IMR-90 (cell line): ENCODE measurements around the gene USP25. TPM values are rescaled to one million over a fixed set of nuclear protein-coding genes. Genes with fewer than 3 reads are reported as not detected.

ENCODE experiments used
- ATAC-seq: fragments of 200-7000 bp; cut with Tn5 transposase; 2 replicates; pipeline ENCODE4 v1.9.1; 2020; ENCODE audit warnings: low read depth, mild to moderate bottlenecking, moderate library complexity
- BruUV-seq: library from RNA; stranded (reverse); fragments of 400-500 nt; replicated peaks from 2 replicates; lab custom pipeline; 2021; lab: Mats Ljungman, UMichigan
- CTCF ChIA-PET: fragments of 300-600 bp; formaldehyde crosslinking; extraction: SDS; loops from one replicate; lab custom pipeline; 2021; ENCODE audit warnings: antibody characterized with exemption; lab: Yijun Ruan, JAX
- POLR2A ChIA-PET: fragments of 300-600 bp; sonication (Branson Sonifier 250); formaldehyde crosslinking; loops from one replicate; lab custom pipeline; 2022; ENCODE audit warnings: antibody characterized with exemption; ENCODE audit not compliant: unreplicated experiment; lab: Charles Lee
- DNase-seq: peaks from one replicate; pipeline ENCODE4 v3.0.0; 2013
- H2AFZ ChIP-seq: replicated peaks from 2 replicates; pipeline ENCODE3; 2013; ENCODE audit warnings: low read length, mild to moderate bottlenecking; ENCODE audit not compliant: poor library complexity
- H2AK5ac ChIP-seq: 2 replicates; pipeline ENCODE4 v1.6.1; 2013; ENCODE audit warnings: low read depth, low read length, inconsistent platforms
- H2AK9ac ChIP-seq: replicated peaks from 2 replicates; pipeline ENCODE3; 2013; ENCODE audit warnings: mild to moderate bottlenecking, low read depth, low read length, moderate library complexity; ENCODE audit not compliant: poor library complexity
- H2BK120ac ChIP-seq: 2 replicates; pipeline ENCODE4 v1.6.1; 2013; ENCODE audit warnings: low read depth, low read length, inconsistent platforms
- H2BK15ac ChIP-seq: 3 replicates; pipeline ENCODE4 v1.6.1; 2013; ENCODE audit warnings: low read depth, low read length, inconsistent platforms
- H2BK20ac ChIP-seq: 2 replicates; pipeline ENCODE4 v1.6.1; 2013; ENCODE audit warnings: low read depth, mild to moderate bottlenecking, inconsistent platforms, low read length, moderate library complexity
- H2BK5ac ChIP-seq: 2 replicates; pipeline ENCODE4 v1.6.1; 2013; ENCODE audit warnings: mild to moderate bottlenecking, low read depth, low read length, inconsistent platforms; ENCODE audit not compliant: poor library complexity, severe bottlenecking
- H3K14ac ChIP-seq: replicated peaks from 2 replicates; pipeline ENCODE4 v1.6.1; 2013; ENCODE audit warnings: low read depth, low read length, inconsistent platforms
- H3K18ac ChIP-seq: 2 replicates; pipeline ENCODE4 v1.6.1; 2013; ENCODE audit warnings: low read depth, low read length, control low read depth
- H3K23ac ChIP-seq: 2 replicates; pipeline ENCODE4 v1.6.1; 2013; ENCODE audit warnings: low read depth, low read length, inconsistent platforms
- H3K27ac ChIP-seq: 2 replicates; pipeline ENCODE4 v1.5.1; 2013; ENCODE audit warnings: mild to moderate bottlenecking, control low read depth, low read length; ENCODE audit not compliant: insufficient read depth
- H3K27me3 ChIP-seq: 2 replicates; pipeline ENCODE4 v1.6.1; 2013; ENCODE audit warnings: low read length; ENCODE audit not compliant: control insufficient read depth, insufficient read depth
- H3K36me3 ChIP-seq: 2 replicates; pipeline ENCODE4 v1.6.1; 2013; ENCODE audit warnings: low read length, mixed read lengths; ENCODE audit not compliant: control insufficient read depth, insufficient read depth
- H3K4ac ChIP-seq: 2 replicates; pipeline ENCODE4 v1.6.1; 2013; ENCODE audit warnings: low read depth, low read length, inconsistent platforms
- H3K4me1 ChIP-seq: 2 replicates; pipeline ENCODE4 v1.6.1; 2013; ENCODE audit warnings: low read length, mixed read lengths; ENCODE audit not compliant: control insufficient read depth, insufficient read depth
- H3K4me2 ChIP-seq: 2 replicates; pipeline ENCODE4 v1.6.1; 2013; ENCODE audit warnings: low read depth, mild to moderate bottlenecking, control low read depth, low read length, moderate library complexity
- H3K4me3 ChIP-seq: 2 replicates; pipeline ENCODE4 v1.5.1; 2013; ENCODE audit warnings: low read depth, mild to moderate bottlenecking, control low read depth, low read length, moderate library complexity; ENCODE audit not compliant: insufficient read depth
- H3K56ac ChIP-seq: 2 replicates; pipeline ENCODE4 v1.6.1; 2013; ENCODE audit warnings: low read length, inconsistent platforms; ENCODE audit not compliant: insufficient read depth; ENCODE audit errors: extremely low read depth
- H3K79me1 ChIP-seq, 2 experiments: 2 replicates each; pipeline ENCODE4 v1.6.1; 2013; ENCODE audit warnings: low read length in 2 of 2, inconsistent platforms in 1 of 2, low read depth in 1 of 2
- H3K9ac ChIP-seq: 2 replicates; pipeline ENCODE4 v1.6.1; 2013; ENCODE audit warnings: low read depth, low read length, control low read depth
- H3K9me1 ChIP-seq: 2 replicates; pipeline ENCODE4 v1.6.1; 2013; ENCODE audit warnings: low read length, inconsistent platforms; ENCODE audit not compliant: insufficient read depth
- H3K9me3 ChIP-seq: 2 replicates; pipeline ENCODE4 v1.6.1; 2013; ENCODE audit warnings: low read length; ENCODE audit not compliant: control insufficient read depth, insufficient read depth
- H4K20me1 ChIP-seq: 2 replicates; pipeline ENCODE4 v1.6.1; 2013; ENCODE audit warnings: low read length, inconsistent platforms; ENCODE audit not compliant: insufficient read depth
- H4K5ac ChIP-seq: 2 replicates; pipeline ENCODE4 v1.6.1; 2013; ENCODE audit warnings: mild to moderate bottlenecking, low read depth, low read length, control low read depth
- H4K8ac ChIP-seq, 2 experiments: 2 replicates each; pipeline ENCODE4 v1.6.1; 2013; ENCODE audit warnings: low read depth in 2 of 2, low read length in 2 of 2, control low read depth in 1 of 2, inconsistent platforms in 1 of 2
- H4K91ac ChIP-seq: 2 replicates; pipeline ENCODE4 v1.6.1; 2013; ENCODE audit warnings: low read depth, low read length, inconsistent platforms; ENCODE audit not compliant: insufficient read depth
- BHLHE40 ChIP-seq: fragments of 150-350 bp; IDR thresholded peaks from 2 replicates; pipeline ENCODE4 v1.6.1; 2016; ENCODE audit warnings: mild to moderate bottlenecking, low read depth, low read length
- FOS ChIP-seq: fragments of 150-350 bp; IDR thresholded peaks from 2 replicates; pipeline ENCODE4 v1.6.1; 2016; ENCODE audit warnings: low read depth, low read length
- MAZ ChIP-seq: IDR thresholded peaks from 2 replicates; pipeline ENCODE4 v1.6.1; 2012; ENCODE audit warnings: low read depth, mild to moderate bottlenecking, low read length, improper control_type of control experiment, moderate library complexity, borderline replicate concordance
- POLR2A ChIP-seq: IDR thresholded peaks from 2 replicates; pipeline ENCODE4 v1.6.1; 2012; ENCODE audit warnings: mild to moderate bottlenecking, low read depth, low read length
- WGBS, 2 experiments: methylation state at CpG; one replicate each; pipeline versions ENCODE4 v1.1.5 to v1.1.7; 2013; ENCODE audit warnings: missing lambda C conversion rate in 2 of 2; ENCODE audit not compliant: insufficient read length in 1 of 2; ENCODE audit errors: extremely low coverage in 2 of 2; 5-methylcytosine and 5-hydroxymethylcytosine counted together
- dilution Hi-C: fragments of 300-500 bp; cut with HindIII; formaldehyde crosslinking; loops from one replicate; pipeline ENCODE4 v1.14.3; 2018; ENCODE audit warnings: low sequenced_read_pairs; ENCODE audit not compliant: unreplicated experiment
- in situ Hi-C: fragments of 300-500 bp; cut with MboI; formaldehyde crosslinking; loops from 3 replicates; pipeline ENCODE4 v1.14.3; 2019; ENCODE audit warnings: low sequenced_read_pairs, inconsistent platforms, mixed read lengths
- intact Hi-C: fragments of 100-400 bp; cut with micrococcal nuclease; formaldehyde crosslinking; loops from 2 replicates; pipeline ENCODE4 v1.10.0; 2022
- polyA plus RNA-seq, 3 experiments: library from polyadenylated mRNA; depleted of rRNA; stranded (reverse); fragments of >200 nt; gene quantifications; 2 replicates each; pipeline ENCODE4 v1.2.3, GENCODE V29; 2012; ENCODE audit warnings: low replicate concordance in 1 of 3
- total RNA-seq: library from RNA; depleted of rRNA; stranded (reverse); fragments of >200 nt; gene quantifications from 2 replicates; pipeline ENCODE4 v1.2.3, GENCODE V29; 2012

USP25 gene
- total and polyA plus RNA-seq, 2 of the 4 experiments (the other 2 are of a cell fraction): 9.3 to 23.3 TPM

DNA sequence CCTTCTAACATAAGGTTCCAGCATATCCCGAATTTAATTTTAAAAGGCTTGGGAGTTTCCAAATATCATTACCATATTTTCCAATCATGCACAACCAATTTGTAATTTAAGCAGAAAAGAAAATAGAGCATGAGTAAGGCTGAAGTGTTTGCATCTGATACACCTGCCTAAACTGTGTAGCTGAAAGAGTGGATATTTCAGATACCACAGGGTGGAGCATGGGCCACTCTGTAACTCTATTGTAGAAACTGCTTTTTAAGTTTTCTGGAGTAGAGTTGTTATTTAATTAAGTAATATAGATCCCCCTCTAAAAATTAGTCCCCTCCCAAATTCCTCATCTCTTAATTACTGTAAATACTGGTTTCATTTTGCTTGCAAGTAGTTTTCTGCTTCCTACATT is 199.8 kb downstream of the USP25 start:
- Histone ChIP-seq H4K8ac (no peak overlapping the region), H2BK120ac (no peak overlapping the region), H3K9ac (no peak overlapping the region), H4K5ac (no peak overlapping the region), H3K79me1 (no peaks in the 10 kb centered on the region), H2AK9ac (no peak overlapping the region), H3K14ac (no peak overlapping the region), H2AK5ac (no peak overlapping the region), H2BK15ac (no peak overlapping the region), H3K9me1 (no peaks in the 10 kb centered on the region), H3K4ac (no peak overlapping the region), H3K56ac (no peak overlapping the region), H3K23ac (no peak overlapping the region), H3K36me3 (no peaks in the 10 kb centered on the region), H3K27ac (no peak overlapping the region), H3K9me3 (no peaks in the 10 kb centered on the region), H2BK20ac (no peak overlapping the region), H3K4me1 (no peaks in the 10 kb centered on the region), H2BK5ac (no peak overlapping the region), H4K20me1 (no peaks in the 10 kb centered on the region), H3K27me3 (no peaks in the 10 kb centered on the region), H3K18ac (no peak overlapping the region), H3K4me2 (no peak overlapping the region), H3K4me3 (no peak overlapping the region), H4K91ac (no peak overlapping the region), H2AFZ (no peak overlapping the region)
- ATAC-seq: no peak
- DNase-seq: no peak
- dilution Hi-C loops (no loop called here), in situ Hi-C loops (no loop called here), intact Hi-C loops (no loop called here)
- TF ChIP-seq FOS: no peak
- TF ChIP-seq MAZ: no peak
- TF ChIP-seq POLR2A: no peak
- no peak for TF ChIP-seq BHLHE40
- no TSS peak for BruUV-seq
- CTCF ChIA-PET: no interaction called here
- POLR2A ChIA-PET: no interaction called here
- no CpG with 5 or more reads among the region's 1 CpG for WGBS, 2 experiments
